Glomerular visceral epithelial cell (primary cell): ENCODE results near the gene BTBD16.

Experiments
- DNase-seq: peaks from one replicate; pipeline ENCODE4 v3.0.0-alpha.2; 2016; ENCODE audit errors: extremely low spot score

Gene BTBD16

GRCh38 chr10:122271076-122271475, at the start of gene BTBD16:
BTBD16 (plus strand) TSS chr10:122271296; CDS start chr10:122275082, 3,786 bp downstream.
- DNase-seq: no peak

- DNase-seq: peak; percentile 13
These were observed 49.1 kb upstream of the BTBD16 start for GRCh38 chr10:122221958-122222357.

GRCh38 chr10:122222638-122223037, 48.5 kb upstream of the BTBD16 start:
- DNase-seq: no peak

GRCh38 chr10:122224159-122224558, 46.9 kb upstream of the BTBD16 start:
- DNase-seq: no peak

GRCh38 chr10:122225330-122225729, 45.8 kb upstream of the BTBD16 start:
- DNase-seq: no peak

- DNase-seq: no peak
These were observed 43.3 kb upstream of the BTBD16 start for GRCh38 chr10:122227754-122228153.

GRCh38 chr10:122229666-122230065, 41.4 kb upstream of the BTBD16 start:
- DNase-seq: no peak

GRCh38 chr10:122230222-122230621, 40.9 kb upstream of the BTBD16 start:
- no peak for DNase-seq

- no peak for DNase-seq
These were observed 38.3 kb upstream of the BTBD16 start for GRCh38 chr10:122232769-122233168.

- no peak for DNase-seq
These were observed 37.2 kb upstream of the BTBD16 start for GRCh38 chr10:122233857-122234348.

- DNase-seq: no peak
These were observed 36.7 kb upstream of the BTBD16 start for GRCh38 chr10:122234416-122234815.

GRCh38 chr10:122236690-122237306, 34.3 kb upstream of the BTBD16 start:
- DNase-seq: no peak

- no peak for DNase-seq
These were observed 33.6 kb upstream of the BTBD16 start for GRCh38 chr10:122237331-122237990.

GRCh38 chr10:122239578-122240257, 31.4 kb upstream of the BTBD16 start:
- DNase-seq: no peak

- DNase-seq: no peak
These were observed 30.7 kb upstream of the BTBD16 start for GRCh38 chr10:122240401-122240800.

- no peak for DNase-seq
These were observed 29.3 kb upstream of the BTBD16 start for GRCh38 chr10:122241836-122242235.

GRCh38 chr10:122243550-122243949, 27.5 kb upstream of the BTBD16 start:
- no peak for DNase-seq

- no peak for DNase-seq
These were observed 26.8 kb upstream of the BTBD16 start for GRCh38 chr10:122244001-122244975.

GRCh38 chr10:122245136-122245535, 26.0 kb upstream of the BTBD16 start:
- DNase-seq: no peak

- no peak for DNase-seq
These were observed 25.2 kb upstream of the BTBD16 start for GRCh38 chr10:122245897-122246296.

GRCh38 chr10:122246830-122247520, 24.1 kb upstream of the BTBD16 start:
- DNase-seq: no peak
